Activated CD4-positive, alpha-beta memory T cell treated with anti-CD3 and anti-CD28 coated beads, Interleukin-2, amount 10 ng/mL, durations not matched to agents 7 days and 5 days (primary cell): Measurements from ENCODE around the gene HSD17B1. TPM values are rescaled to one million over a fixed set of nuclear protein-coding genes. Genes with fewer than 3 reads are reported as not detected.
"Not testable (repeated sequence)": the region's sequence is repeated elsewhere in the genome, so short reads cannot be mapped to it uniquely, and the experiment has no call there.

Experiments used
- CTCF ChIA-PET: fragments of 350-600 bp; sonication (Branson Sonifier 250); formaldehyde crosslinking; loops from one replicate; lab custom pipeline; 2021; ENCODE audit warnings: antibody characterized with exemption, inconsistent platforms; lab: Charles Lee
- POLR2A ChIA-PET: fragments of 350-600 bp; sonication (Branson Sonifier 250); formaldehyde crosslinking; loops from one replicate; lab custom pipeline; 2021; ENCODE audit warnings: antibody characterized with exemption; lab: Charles Lee
- DNase-seq: peaks from one replicate; pipeline ENCODE4 v3.0.0-alpha.2; 2020
- H3K27ac Mint-ChIP-seq: one replicate; pipeline ENCODE4 v1.8.0; 2021; ENCODE audit warnings: mild to moderate bottlenecking, mixed read lengths
- H3K27me3 Mint-ChIP-seq: one replicate; pipeline ENCODE4 v1.8.0; 2021; ENCODE audit warnings: mixed read lengths
- H3K36me3 Mint-ChIP-seq: one replicate; pipeline ENCODE4 v1.8.0; 2021; ENCODE audit warnings: low read depth, mixed read lengths
- H3K4me1 Mint-ChIP-seq: one replicate; pipeline ENCODE4 v1.8.0; 2021; ENCODE audit warnings: mixed read lengths
- H3K4me3 Mint-ChIP-seq: one replicate; pipeline ENCODE4 v1.8.0; 2021; ENCODE audit warnings: mild to moderate bottlenecking, mixed read lengths
- H3K9me3 Mint-ChIP-seq: one replicate; pipeline ENCODE4 v1.8.0; 2021; ENCODE audit warnings: mixed read lengths
- total RNA-seq, 2 experiments: library from RNA; stranded (reverse); gene quantifications; one replicate each; pipeline ENCODE4 v1.2.3, GENCODE V29; 2021

HSD17B1 gene
- total RNA-seq, 2 experiments from 2014 or later = 0.73 to 0.76 TPM

DNA sequence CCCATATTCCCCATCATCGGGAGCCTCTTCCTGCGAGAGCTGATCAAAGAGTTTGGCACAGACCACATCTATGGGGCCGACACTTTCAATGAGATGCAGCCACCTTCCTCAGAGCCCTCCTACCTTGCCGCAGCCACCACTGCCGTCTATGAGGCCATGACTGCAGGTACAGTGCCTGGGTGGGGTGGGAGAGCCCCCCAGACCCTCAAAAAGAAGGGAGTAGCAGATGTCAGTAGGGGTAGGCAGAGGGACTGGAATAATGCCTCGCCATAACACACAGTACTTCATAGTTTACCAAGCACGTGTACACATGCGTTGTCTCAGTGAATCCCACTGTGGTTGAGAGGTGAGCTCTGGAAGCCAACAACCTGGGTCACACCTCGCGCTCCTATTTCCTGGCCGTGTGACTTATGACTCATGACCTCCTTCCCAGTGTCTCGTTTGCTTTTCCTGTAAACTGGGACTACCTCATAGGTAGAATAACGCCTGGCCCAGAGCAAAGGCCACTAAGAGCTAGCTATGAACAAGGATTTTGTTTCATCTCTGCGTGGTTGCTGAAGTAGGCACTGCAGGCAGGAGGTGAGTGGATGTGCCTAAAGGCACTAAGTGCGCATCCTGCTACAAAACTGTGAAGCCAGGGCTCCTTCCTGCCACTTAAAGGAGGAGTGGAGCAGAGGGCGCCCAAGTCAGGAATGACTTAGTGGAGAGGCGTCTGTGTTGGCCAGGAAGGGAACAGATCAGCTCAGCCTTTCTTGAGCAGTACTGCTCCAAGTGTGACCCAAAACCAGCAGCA, 11.5 kb upstream of the HSD17B1 start:
- Mint-ChIP-seq H3K9me3 (no peaks in the 10 kb centered on the region), H3K27me3 (no peaks in the 10 kb centered on the region), H3K4me3 (no peak overlapping the region), H3K27ac (peak overlapping the region; percentile 15), H3K36me3 (peaks cover 9% of the 10 kb centered on the region), H3K4me1 (peaks cover 32% of the 10 kb centered on the region)
- CTCF ChIA-PET = interaction anchor here (0.6 to 1.2 kb wide), 8 partner anchors 9 to 407 kb away, joined by 3 to 6 read pairs (median 3); partner anchors contain the start of gene PSMC3IP
- POLR2A ChIA-PET = interaction anchor here (0.6 to 2.2 kb wide), 8 partner anchors 9 to 765 kb away, joined by 3 to 10 read pairs (median 3); partner anchors contain the start of genes MLX and PSMC3IP
- DNase-seq = no peak

DNA sequence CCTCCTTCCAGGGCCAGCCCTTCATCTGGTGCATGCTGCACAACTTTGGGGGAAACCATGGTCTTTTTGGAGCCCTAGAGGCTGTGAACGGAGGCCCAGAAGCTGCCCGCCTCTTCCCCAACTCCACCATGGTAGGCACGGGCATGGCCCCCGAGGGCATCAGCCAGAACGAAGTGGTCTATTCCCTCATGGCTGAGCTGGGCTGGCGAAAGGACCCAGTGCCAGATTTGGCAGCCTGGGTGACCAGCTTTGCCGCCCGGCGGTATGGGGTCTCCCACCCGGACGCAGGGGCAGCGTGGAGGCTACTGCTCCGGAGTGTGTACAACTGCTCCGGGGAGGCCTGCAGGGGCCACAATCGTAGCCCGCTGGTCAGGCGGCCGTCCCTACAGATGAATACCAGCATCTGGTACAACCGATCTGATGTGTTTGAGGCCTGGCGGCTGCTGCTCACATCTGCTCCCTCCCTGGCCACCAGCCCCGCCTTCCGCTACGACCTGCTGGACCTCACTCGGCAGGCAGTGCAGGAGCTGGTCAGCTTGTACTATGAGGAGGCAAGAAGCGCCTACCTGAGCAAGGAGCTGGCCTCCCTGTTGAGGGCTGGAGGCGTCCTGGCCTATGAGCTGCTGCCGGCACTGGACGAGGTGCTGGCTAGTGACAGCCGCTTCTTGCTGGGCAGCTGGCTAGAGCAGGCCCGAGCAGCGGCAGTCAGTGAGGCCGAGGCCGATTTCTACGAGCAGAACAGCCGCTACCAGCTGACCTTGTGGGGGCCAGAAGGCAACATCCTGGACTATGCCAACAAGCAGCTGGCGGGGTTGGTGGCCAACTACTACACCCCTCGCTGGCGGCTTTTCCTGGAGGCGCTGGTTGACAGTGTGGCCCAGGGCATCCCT, 9.3 kb upstream of the HSD17B1 start:
- DNase-seq = no peak
- ChIA-PET POLR2A (no interaction called here), CTCF (interaction anchor here (1.3 kb wide), 1 partner anchor 16 kb away, joined by 3 read pairs; no protein-coding TSS in a partner anchor)
- no peaks in the 10 kb centered on the region for H3K27me3 Mint-ChIP-seq
- peaks cover 6% of the 10 kb centered on the region for H3K36me3 Mint-ChIP-seq
- H3K27ac Mint-ChIP-seq = no peak overlapping the region
- H3K4me3 Mint-ChIP-seq = no peak overlapping the region
- peaks cover 19% of the 10 kb centered on the region for H3K4me1 Mint-ChIP-seq
- H3K9me3 Mint-ChIP-seq = no peaks in the 10 kb centered on the region

DNA sequence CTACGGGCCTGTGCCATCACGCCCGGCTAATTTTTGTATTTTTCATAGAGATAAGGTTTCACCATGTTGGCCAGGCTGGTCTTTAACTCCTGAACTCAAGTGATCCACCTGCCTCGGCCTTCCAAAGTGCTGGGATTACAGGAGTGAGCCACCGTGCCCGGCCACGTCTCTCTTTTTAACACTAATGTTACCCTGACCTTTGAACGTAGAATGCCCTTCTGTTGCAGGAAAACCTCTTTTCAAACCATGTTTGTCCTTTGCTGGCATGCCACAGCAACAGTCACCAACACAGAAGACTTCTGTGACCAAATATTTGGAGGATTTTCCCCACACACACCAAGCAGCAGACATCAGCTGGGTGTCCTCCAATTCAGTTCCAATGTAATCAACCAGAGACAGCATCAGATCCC, 7.8 kb upstream of the HSD17B1 start:
- Mint-ChIP-seq H3K4me1 (peaks cover 25% of the 10 kb centered on the region), H3K4me3 (no peak overlapping the region), H3K36me3 (no peaks in the 10 kb centered on the region), H3K9me3 (no peaks in the 10 kb centered on the region), H3K27me3 (no peaks in the 10 kb centered on the region), H3K27ac (no peak overlapping the region)
- POLR2A ChIA-PET = interaction anchor here (1.3 kb wide), 1 partner anchor 10 kb away, joined by 4 read pairs; no protein-coding TSS in a partner anchor
- CTCF ChIA-PET = no interaction called here
- DNase-seq = no peak

DNA sequence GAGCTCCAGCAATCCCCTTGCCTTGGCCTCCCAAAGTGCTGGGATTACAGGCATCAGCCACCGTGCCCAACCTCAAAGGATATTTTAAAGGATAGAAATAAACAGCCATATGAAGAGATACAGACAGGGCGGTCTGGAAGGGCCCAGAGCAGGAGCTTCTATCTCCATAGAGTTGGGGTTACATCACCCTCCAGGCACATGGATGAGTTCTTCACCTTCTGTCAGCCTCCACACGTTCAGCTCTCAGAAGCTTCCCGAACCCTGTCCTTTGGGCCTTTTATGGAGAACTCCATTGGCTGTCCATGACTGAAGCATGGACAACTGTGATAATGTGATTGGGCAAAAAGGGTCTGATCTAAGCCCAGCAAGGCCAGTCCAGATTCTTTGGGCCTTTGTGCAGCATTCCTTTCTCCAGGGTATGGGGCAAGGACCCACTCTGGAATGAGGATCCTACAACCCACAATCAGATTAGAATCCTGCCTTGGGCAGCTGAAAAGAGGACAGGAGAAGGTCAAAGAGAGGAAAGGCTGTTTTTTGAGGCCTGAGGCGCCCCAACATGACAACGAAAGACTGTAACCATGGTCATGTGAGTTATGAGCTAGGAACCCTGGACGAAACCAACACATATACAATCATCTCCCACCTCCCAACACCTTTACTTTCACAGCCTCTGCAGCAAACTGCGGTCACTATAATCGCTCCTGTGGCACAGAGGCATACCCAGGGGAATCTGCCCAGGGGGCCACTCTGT, 6.8 kb upstream of the HSD17B1 start:
- H3K4me1 Mint-ChIP-seq = peaks cover 17% of the 10 kb centered on the region
- POLR2A ChIA-PET = interaction anchor here (1.3 to 3.3 kb wide), 2 partner anchors 9 to 10 kb away, joined by 4 to 17 read pairs; partner anchors contain the start of gene NAGLU
- not testable (repeated sequence) for H3K4me3 Mint-ChIP-seq, H3K9me3 Mint-ChIP-seq, H3K27ac Mint-ChIP-seq, DNase-seq, H3K36me3 Mint-ChIP-seq, H3K27me3 Mint-ChIP-seq
- CTCF ChIA-PET = interaction anchor here (1.0 kb wide), 1 partner anchor 19 kb away, joined by 4 read pairs; no protein-coding TSS in a partner anchor

DNA sequence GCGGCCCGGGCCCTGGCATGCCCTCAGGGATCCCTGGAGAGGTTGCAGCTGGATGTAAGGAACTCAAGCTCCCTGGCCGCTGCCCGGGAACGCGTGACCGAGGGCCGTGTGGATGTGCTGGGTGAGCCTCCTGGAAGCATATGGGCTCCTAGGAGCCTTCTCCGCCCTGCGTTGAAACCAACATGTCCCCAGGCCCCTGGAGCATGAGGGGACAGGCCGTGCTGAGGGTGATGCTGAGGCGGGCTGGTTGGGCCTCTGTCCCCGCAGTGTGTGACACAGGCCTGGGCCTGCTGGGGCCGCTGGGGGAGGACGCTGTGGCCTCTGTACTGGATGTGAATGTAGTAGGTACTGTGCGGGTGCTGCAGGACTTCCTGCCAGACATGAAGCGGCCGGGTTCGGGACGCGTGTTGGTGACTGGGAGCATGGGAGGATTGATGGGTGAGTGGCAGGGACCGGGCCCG, 5.7 kb upstream of the HSD17B1 start:
- peaks cover 9% of the 10 kb centered on the region for H3K4me1 Mint-ChIP-seq
- H3K27me3 Mint-ChIP-seq = no peaks in the 10 kb centered on the region
- no peaks in the 10 kb centered on the region for H3K36me3 Mint-ChIP-seq
- no peaks in the 10 kb centered on the region for H3K9me3 Mint-ChIP-seq
- ChIA-PET POLR2A (interaction anchor here (1.1 to 3.3 kb wide), 3 partner anchors 11 to 131 kb away, joined by 4 to 17 read pairs (median 4); partner anchors contain the start of gene NAGLU), CTCF (interaction anchor here (1.7 to 2.6 kb wide), 2 partner anchors 10 to 12 kb away, joined by 6 to 19 read pairs; partner anchors contain the start of gene NAGLU)
- H3K27ac Mint-ChIP-seq = no peak overlapping the region
- DNase-seq = no peak
- H3K4me3 Mint-ChIP-seq = no peak overlapping the region

DNA sequence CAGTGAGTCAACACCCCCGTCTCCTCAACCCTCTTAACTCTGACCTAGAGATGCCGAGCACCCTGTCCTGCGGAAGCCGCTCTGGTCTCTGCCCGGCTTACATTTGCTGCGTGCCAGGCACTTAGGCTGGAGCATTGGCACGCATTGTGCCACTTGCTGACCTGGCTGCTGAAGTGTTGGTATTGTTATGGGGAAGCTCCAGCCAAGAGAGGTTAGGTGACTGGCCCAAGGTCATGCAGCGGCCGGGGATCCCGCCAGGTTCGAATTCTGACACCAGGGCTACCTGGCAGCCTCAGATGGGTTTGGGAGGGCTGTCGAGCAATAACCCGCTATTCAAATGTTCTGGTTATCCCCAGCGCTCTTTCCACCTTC, 5.0 kb upstream of the HSD17B1 start:
- no peak for DNase-seq
- Mint-ChIP-seq H3K27me3 (no peaks in the 10 kb centered on the region), H3K4me1 (peaks cover 9% of the 10 kb centered on the region), H3K4me3 (no peak overlapping the region), H3K9me3 (no peaks in the 10 kb centered on the region), H3K36me3 (no peaks in the 10 kb centered on the region), H3K27ac (no peak overlapping the region)
- ChIA-PET POLR2A (interaction anchor here (1.0 to 3.3 kb wide), 5 partner anchors 10 to 130 kb away, joined by 3 to 17 read pairs (median 4); partner anchors contain the start of gene NAGLU), CTCF (interaction anchor here (0.9 to 2.6 kb wide), 5 partner anchors 10 to 216 kb away, joined by 3 to 19 read pairs (median 6); partner anchors contain the start of gene NAGLU)

DNA sequence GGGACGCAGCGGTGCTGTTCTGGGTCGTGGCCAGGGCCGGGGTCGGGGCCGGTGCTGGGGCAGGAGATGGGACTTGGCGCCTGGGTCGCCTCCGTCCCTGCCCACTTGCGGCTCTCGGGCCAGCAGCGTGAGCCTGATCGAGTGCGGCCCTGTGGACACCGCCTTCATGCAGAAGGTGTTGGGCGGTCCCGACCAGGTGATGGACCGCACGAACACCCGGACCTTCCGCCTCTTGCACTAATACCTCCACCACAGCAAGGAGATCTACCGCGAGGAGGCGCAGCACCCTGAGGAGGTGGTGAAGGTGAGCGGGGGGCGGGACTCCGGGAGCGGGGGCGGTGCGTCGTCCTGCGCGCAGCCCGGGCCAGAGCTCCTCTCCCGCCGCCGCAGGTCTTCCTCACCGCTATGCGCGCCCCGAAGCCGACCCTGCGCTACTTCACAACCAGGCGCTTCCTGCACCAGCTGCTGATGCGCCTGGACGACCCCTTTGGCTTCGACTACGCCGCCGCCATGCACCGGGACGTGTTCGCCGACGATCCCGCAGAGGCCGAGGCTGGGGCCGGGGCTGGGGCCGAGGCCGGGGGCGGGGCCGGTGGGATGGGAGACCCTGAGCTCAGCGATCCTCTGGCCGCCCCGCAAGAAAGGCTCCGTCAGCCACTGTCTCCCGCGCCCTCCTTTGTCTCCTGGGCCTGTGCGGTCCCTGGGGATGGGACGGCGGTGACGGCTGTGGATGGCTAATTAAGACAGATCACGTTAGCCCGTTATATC, 4.5 kb upstream of the HSD17B1 start:
- ChIA-PET CTCF (interaction anchor here (0.9 to 2.6 kb wide), 7 partner anchors 10 to 215 kb away, joined by 3 to 19 read pairs (median 5); partner anchors contain the start of gene NAGLU), POLR2A (interaction anchor here (0.6 to 3.3 kb wide), 7 partner anchors 10 to 245 kb away, joined by 3 to 17 read pairs (median 4); partner anchors contain the start of genes MLX and NAGLU)
- Mint-ChIP-seq H3K27me3 (no peaks in the 10 kb centered on the region), H3K4me1 (peaks cover 10% of the 10 kb centered on the region), H3K36me3 (no peaks in the 10 kb centered on the region), H3K4me3 (no peak overlapping the region), H3K27ac (no peak overlapping the region), H3K9me3 (no peaks in the 10 kb centered on the region)
- DNase-seq = peak; percentile 80

DNA sequence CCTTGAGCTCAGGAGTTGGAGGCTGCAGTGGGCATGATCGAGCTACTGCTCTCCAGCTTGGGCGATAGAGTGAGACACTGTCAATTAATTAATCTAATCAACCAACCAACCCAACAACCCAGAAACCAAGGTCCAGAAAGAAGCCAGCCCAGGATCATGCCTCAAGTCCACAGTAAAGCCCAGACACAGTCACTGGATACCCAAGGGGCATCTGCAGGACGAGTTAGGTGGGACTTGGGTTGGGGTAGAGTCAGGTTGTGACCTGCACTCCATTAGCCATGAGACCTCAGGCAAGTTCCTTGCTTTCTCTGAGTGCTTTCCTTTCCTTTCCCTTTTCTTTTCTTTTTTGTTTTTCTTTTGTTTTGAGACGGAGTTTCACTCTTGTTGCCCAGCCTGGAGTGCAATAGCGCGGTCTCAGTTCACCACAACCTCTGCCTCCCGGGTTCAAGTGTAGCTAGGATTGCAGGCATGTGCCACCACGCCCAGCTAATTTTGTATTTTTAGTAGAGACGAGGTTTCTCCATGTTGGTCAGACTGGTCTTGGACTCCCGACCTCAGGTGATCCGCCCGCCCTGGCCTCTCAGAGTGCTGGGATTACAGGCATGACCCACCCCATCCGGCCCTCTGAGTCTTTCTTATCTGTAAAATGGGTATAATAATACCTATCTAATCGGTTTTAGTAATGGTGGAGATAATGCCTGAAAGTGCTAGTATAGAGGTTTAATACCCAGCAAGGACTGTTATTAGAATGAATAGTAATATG, 3.5 kb upstream of the HSD17B1 start:
- Mint-ChIP-seq H3K9me3 (no peaks in the 10 kb centered on the region), H3K4me1 (peaks cover 16% of the 10 kb centered on the region), H3K27me3 (no peaks in the 10 kb centered on the region), H3K36me3 (no peaks in the 10 kb centered on the region), H3K27ac (no peak overlapping the region), H3K4me3 (peak overlapping the region; percentile 16)
- ChIA-PET CTCF (interaction anchor here (1.1 to 2.6 kb wide), 6 partner anchors 9 to 214 kb away, joined by 3 to 19 read pairs (median 6); partner anchors contain the start of gene NAGLU), POLR2A (interaction anchor here (1.0 to 3.3 kb wide), 4 partner anchors 11 to 129 kb away, joined by 4 to 17 read pairs (median 5); partner anchors contain the start of genes MLX and NAGLU)
- no peak for DNase-seq

DNA sequence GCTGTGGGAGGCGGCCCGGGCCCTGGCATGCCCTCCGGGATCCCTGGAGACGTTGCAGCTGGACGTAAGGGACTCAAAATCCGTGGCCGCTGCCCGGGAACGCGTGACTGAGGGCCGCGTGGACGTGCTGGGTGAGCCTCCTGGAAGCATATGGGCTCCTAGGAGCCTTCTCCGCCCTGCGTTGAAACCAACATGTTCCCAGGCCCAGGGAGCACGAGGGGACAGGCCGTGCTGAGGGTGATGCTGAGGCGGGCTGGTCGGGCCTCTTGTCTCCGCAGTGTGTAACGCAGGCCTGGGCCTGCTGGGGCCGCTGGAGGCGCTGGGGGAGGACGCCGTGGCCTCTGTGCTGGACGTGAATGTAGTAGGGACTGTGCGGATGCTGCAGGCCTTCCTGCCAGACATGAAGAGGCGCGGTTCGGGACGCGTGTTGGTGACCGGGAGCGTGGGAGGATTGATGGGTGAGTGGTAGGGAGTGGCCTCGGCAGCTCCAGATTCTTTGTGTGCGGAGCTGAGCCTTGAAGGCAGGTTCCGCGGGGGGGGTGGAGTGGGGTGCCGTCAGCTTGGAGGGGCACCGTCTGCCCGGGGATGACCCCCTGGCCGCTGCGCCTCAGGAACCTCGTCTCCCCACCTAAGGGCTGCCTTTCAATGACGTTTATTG, 567 bp downstream of the HSD17B1 start:
- Mint-ChIP-seq H3K4me1 (peaks cover 30% of the 10 kb centered on the region), H3K27me3 (no peaks in the 10 kb centered on the region), H3K36me3 (no peaks in the 10 kb centered on the region), H3K27ac (no peak overlapping the region), H3K9me3 (no peaks in the 10 kb centered on the region), H3K4me3 (peak overlapping the region; percentile 91)
- ChIA-PET CTCF (interaction anchor here (1.2 to 2.1 kb wide), 2 partner anchors 23 to 149 kb away, joined by 3 to 6 read pairs; no protein-coding TSS in a partner anchor), POLR2A (interaction anchor here (1.8 to 2.2 kb wide), 4 partner anchors 12 to 24 kb away, joined by 10 to 23 read pairs (median 14); partner anchors contain the start of genes MLX, NAGLU and PSMC3IP)
- no peak for DNase-seq

DNA sequence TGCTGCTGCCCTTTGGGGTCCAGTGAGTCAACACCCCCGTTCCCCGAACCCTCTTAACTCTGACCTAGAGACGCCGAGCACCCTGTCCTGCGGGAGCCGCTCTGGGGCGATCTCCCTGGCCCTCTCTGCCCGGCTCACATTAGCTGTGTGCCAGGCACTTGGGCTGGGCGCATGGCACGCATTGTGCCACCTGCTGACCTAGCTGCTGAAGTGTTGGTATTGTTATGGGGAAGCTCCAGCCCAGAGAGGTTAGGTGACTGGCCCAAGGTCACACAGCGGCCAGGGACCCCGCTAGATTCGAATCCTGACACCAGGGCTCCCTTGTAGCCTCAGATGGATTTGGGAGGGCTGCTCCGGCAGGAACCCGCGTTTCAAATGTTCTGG, 1.1 kb downstream of the HSD17B1 start:
- Mint-ChIP-seq H3K4me1 (peaks cover 27% of the 10 kb centered on the region), H3K36me3 (no peaks in the 10 kb centered on the region)
- POLR2A ChIA-PET = interaction anchor here (1.0 to 2.2 kb wide), 9 partner anchors 8 to 265 kb away, joined by 3 to 23 read pairs (median 7); partner anchors contain the start of genes MLX, NAGLU, PSMC3IP and STAT3

More for the DNA sequence above, 1.1 kb downstream of the HSD17B1 start:
- Mint-ChIP-seq H3K27me3 (no peaks in the 10 kb centered on the region), H3K4me3 (peak overlapping the region; percentile 91), H3K9me3 (no peaks in the 10 kb centered on the region), H3K27ac (peak overlapping the region; percentile 87)
- CTCF ChIA-PET = interaction anchor here (1.2 to 2.1 kb wide), 3 partner anchors 13 to 150 kb away, joined by 3 to 6 read pairs (median 3); no protein-coding TSS in a partner anchor
- DNase-seq = peak; percentile 31
